D341Med (cell line): ENCODE measurements around the gene ZFP92.
"Not testable (repeated sequence)": the region's sequence is repeated elsewhere in the genome, so short reads cannot be mapped to it uniquely, and the experiment has no call there.

Experiments used
- DNase-seq: peaks from one replicate; pipeline ENCODE4 v3.0.0; 2012; ENCODE audit warnings: low spot score

ZFP92 gene, protein sequence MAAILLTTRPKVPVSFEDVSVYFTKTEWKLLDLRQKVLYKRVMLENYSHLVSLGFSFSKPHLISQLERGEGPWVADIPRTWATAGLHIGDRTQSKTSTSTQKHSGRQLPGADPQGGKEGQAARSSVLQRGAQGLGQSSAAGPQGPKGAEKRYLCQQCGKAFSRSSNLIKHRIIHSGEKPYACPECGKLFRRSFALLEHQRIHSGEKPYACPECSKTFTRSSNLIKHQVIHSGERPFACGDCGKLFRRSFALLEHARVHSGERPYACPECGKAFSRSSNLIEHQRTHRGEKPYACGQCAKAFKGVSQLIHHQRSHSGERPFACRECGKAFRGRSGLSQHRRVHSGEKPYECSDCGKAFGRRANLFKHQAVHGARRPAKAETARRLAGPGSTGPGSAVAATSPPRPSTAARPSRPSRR

DNA sequence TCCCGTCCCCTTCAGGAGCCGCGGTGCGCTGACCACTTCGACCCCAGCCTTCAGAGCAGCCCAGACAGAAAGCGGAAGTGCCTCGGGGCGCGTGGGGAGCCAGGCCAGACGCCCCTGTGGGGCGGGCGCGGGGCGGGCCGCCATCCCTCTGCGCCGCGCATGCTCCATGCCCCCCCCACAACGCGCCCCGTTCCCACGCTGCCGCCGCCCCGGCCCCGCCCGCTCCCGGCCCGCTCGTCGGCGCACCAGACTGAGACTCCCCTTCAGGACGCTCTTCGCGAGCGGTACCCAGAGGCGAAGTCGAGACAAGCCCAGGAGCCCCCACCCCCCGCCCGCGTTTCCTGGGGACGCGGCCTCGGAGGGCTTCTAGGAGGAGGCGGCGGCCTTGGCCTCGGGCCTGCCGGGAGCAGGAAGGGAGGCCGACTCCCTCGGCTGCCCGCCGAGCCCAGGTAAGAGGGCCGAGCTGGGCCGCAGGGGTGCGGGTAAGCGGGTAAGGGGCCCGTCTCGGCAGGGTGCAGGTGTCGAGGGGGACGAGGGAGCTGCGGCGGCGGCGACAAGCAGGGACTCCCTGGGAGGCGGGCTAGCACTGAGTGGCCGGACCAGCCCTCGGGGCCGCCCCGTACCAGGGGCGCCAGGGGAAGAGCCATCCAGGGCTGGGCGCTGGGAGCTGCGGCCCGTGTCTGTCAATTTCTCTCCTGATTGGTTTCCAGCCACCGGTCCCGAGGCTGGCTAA lies at the start of gene ZFP92:
Gene ZFP92, plus strand, starts transcription at position 218 of the 733 bp plus-strand sequence. CDS start 6,851 bp downstream, outside the sequence.
- no peak for DNase-seq

DNA sequence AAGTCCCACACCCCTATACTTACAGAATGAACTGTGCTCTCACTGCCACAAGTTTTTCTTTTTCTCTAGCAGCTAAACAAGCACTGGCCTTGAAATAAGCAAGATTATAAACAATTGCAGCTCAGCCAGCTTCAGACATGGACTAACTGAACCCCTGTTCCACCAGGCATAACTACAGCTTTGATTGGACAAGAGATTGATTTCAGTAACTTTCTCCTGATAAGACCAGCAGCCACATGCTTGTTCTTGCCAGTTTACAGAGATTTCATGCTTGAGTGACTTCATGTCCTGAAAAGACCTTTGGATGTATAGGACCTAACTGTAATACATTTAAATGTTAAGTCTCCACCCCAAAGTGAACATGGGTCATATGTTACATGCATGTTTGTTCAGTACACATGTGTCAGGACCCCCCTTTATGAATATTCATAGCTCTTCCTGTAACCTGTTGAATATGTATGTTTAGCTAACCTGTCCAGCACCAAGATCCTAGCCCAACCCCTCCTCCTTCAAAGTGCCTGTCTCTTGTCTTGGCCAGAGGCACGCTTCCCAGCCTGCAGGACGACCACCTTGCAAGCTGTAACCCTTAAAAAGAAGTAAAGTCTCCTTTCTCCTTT lies 49.4 kb upstream of the ZFP92 start:
- no peak for DNase-seq

DNA sequence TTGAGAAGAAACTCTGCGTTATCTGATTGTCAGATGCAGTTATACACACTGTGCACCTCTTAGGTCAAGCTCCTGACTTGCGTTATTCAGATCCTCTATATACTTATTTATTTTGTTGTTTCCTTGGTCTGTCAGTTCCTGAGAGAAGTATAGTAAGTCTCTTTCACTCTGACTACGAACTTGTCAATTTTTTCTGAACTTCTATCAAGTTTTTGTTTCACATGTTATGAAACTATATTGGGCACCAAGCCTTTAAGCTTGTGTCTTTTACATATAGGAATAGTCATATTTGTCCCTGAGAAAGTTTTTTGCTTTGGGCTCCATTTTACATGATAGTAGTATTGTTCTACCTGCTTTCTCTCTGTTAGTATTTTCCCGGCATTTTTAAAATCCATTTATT lies 45.6 kb upstream of the ZFP92 start:
- DNase-seq = no peak

DNA sequence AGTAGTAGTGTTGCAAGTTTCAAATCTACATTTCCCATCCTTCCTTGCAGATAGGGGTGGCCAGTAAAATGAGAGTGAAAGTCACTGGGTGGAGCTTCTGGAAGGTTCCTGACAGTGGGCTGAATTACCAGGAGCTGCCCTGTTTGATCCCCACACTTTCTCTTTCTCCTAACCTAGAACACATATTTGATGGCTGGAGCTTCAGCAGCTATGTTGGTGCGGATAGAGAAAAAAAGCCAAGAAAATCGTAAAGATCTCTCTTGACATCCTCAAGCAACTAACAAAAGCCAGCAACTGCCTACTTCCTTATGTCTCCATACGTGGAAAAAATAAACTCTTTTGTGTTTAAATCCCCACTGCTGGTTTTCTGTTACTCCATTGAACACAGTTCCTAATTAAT lies 45.2 kb upstream of the ZFP92 start:
- no peak for DNase-seq

DNA sequence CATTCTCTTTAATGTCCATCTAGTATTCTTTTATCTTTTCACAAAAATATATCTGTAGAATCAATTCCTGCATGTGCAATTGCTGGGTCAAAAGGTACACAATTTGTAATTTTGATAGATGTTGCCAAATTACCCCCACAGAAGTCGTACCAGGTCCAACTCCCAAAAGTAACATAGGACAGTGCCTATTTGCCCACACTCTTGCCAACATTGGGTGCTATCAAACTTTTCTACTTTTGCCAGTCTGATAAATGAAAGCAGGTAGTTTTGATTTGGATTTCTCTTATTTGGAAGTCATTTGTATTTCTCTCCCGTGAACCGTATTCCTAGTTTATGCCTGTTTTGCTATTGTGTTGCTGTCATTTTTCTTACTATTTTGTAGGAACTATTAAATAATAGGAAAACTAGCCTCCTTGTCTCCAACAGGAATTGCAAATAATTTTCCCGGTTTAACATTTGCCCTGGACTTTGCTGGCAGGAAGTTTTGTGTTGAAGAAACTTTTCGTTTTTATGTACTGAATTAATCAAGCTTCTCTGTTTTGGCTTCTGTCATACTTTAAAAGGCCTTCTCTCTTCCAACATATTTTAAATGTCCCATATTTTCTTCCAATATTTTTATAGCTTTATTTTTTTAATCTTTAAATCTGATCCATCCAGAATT lies 44.3 kb upstream of the ZFP92 start:
- no peak for DNase-seq

DNA sequence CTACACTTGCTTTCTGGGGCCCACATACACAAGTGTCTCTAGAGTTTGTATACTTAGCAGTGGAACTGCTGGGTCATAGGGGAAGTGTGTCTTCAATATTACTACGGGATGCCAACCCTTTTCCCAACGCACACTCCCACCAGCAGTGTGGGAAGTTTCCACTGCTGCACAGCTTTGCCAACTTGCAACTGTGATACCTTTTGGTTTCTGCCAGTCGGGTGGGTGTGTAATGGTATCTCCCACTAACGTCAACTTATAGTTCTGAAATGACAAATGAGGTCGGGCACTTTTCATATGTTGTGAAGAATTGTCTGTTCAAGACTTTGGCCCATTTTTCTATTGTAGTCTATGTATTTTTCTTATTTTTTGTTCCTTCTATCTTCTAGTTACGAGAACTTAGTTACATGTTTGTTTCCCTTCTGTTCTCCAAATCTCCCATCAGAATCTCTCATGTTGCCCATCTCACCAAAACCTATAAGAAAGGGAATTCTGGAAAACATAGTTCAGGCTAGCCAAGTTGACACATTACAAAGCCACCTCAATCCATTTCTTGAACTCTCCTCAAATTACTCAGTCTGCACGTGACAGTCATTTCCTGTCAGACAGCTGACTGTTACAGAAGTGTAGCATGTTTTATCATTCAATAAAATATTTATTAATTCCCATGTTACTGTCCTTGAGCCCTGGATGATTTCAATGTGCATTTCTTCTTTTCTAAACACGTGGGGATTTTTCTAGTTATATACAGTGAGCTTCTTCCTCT lies 40.8 kb upstream of the ZFP92 start:
- no peak for DNase-seq

DNA sequence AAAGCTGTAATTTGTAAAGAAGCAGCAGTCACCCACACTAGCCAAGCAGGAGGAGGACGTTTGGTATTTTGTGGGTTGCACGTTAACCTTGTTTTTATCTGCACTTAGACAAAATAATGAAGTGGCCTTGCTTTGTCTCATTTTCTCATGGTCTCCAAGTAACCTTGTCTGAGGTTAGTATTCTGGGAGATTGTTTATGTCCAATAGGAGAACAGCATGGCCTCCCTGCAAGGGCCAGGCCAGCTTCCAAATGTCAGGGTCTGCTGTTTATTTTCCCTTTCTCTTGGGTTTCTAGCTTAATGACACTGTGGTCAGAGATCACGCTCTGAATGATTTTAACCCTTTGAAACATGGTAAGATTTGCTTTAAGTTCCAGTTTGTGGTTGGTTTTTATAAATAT lies 40.0 kb upstream of the ZFP92 start:
- DNase-seq = no peak

DNA sequence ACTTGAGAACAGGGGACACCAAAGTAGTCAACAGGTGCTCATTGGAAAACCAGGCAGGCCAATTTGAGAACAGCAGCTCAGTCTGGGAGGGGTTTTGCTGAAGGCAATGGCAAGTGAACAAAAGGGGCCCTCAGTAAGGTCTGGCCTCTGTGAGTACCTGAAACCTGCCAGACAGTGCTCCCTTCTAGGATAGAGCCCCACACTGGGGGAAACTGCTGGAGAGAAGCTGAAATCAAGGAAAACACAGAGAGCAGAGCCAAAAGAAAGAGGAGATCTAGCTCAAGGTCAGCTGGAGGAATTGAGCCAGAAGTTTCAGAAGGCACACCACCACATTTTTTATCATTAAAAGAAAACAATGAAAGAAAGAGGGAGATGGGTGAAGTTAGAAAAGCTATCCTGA lies 38.3 kb upstream of the ZFP92 start:
- no peak for DNase-seq

DNA sequence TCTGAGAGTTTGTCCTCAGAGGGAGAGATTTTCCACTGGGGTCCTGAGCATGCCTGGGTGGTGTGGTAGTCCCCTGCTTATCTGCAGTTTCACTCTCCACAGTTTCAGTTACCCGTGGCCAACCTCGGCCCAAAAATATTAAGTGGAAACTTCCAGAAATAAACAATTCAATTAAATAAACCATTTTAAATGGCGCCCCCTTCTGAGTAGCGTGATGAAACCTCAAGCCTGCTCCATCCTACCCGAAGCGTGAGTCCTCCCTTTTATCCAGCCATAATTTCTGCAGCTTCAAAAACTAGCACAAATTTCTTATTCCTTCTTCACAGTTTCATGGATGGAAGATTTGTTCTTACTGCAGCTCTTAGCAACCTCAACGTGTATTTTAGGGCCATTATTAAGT lies 36.8 kb upstream of the ZFP92 start:
- DNase-seq = no peak

DNA sequence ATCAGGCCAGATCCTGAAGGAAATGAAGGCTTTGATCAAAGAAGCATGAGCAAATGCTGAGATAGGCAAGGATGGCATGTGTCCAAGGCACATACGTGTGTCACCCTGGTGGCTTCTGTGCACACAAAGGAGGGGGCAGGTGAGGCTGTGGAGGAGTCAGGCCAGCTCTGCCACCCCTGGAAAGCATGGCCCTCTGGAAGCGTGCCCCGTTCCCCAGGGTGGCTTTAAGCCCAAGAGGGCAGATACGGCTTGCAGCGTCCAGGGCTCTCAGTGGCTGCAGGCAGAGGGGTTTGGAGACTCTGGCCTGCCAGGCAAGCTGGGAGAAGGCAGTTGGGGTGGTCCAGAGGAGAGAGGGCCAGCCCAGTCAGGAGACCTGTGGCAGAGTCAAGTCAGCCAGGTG lies 35.7 kb upstream of the ZFP92 start:
- DNase-seq = no peak

DNA sequence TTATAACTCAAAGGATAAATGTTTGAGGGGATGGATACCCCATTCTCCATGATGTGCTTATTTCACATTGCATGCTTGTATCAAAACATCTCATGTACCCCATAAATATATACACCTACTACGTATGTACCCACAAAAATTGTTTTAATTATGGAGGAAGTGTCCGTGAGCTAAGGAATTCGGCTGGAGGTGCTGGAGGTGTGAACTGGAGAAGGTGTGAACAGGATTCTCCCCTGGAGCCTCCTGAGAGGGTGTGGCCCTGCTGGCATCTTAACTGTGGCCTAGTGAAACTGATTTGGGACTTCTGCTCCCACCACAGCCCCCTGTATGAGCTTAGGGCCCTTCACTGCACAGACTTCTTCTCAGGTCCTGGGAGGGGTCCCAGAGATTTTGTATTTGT lies 33.5 kb upstream of the ZFP92 start:
- DNase-seq = no peak

DNA sequence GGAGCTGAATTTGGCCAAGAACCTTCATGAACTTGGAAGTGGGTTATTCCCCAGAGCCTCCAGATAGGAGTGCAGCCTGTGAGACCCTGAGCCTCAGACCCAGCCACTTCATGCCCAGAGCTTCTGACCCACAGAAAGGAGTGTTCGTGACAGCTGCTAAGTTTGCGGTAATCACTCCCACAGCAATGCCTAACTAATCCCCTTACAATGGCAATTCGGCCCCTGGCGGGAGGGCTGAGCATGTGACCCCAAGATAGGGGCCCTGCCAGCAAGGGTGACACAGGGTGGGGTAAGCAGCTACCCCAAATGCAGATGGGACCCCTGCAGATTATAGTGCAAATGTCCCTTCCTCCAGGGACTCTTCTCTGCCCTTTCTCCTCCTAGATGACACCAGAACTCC lies 32.7 kb upstream of the ZFP92 start:
- no peak for DNase-seq

DNA sequence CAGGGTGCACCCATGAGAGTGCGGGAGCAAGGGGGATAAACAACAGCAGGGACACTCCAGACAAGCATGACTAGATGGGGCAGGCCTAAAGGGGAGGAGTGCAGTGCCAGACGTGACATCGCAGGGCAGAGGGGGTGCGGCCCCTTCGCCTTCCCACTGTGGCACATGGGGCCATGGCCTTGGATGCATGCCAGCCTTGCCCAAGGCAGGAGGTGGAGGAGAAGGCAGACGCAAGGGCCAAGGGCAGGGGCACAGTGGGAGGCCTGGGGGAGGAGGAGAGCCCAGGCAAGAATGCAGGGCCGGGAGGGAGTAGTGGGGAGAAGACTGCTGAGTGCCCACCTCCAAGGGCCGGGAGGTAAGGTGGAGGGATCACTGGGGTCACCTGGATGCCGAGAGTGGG lies 31.8 kb upstream of the ZFP92 start:
- no peak for DNase-seq

DNA sequence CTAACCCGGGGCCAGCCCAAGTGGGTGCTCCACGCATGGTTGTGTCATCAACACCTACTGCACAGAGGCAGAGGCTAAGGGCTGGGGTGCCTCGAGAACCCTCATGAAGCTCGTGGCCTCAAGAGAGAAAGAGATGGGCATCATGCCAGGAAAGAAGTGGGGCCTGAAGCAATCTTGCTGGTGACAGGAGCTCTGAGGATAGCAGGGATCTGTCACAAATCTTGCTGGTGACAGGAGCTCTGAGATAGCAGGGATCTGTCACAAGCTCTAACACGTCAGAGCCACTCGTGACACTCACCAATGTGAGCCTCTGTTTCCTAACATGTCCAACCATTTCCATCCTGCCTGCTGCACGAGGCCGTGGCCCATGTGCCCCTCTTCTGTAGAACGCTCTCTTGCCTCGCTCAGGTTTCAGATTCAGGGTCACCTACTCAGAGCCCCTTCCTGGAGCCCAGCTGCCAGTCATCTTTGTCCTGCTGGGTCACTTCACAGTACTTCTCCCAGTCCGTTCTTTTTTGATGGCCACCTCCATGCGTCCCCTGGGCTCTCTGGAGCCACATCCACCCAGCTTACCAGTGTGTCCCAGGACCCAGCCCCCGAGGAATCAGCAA lies 31.2 kb upstream of the ZFP92 start:
- no peak for DNase-seq

DNA sequence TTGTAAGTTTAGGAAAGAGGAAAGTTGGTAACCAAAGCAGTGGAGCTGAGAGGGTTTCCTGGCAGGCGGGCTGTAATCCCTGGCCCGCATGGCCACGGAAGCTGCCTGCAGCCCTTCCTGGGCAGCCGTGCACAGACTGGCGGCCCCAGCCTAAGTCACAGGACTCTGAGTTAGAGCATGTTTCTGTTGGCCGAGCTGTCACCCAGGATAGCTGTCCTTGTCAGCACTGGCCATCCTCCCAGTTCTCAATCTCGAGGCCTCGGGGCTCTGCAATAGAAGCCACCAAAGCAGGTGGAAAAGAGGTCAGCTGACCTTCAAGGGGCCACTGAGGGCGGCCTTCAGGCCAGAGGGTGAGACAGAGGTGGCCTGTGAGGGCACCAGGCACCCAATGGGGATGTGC lies 30.6 kb upstream of the ZFP92 start:
- DNase-seq = no peak

DNA sequence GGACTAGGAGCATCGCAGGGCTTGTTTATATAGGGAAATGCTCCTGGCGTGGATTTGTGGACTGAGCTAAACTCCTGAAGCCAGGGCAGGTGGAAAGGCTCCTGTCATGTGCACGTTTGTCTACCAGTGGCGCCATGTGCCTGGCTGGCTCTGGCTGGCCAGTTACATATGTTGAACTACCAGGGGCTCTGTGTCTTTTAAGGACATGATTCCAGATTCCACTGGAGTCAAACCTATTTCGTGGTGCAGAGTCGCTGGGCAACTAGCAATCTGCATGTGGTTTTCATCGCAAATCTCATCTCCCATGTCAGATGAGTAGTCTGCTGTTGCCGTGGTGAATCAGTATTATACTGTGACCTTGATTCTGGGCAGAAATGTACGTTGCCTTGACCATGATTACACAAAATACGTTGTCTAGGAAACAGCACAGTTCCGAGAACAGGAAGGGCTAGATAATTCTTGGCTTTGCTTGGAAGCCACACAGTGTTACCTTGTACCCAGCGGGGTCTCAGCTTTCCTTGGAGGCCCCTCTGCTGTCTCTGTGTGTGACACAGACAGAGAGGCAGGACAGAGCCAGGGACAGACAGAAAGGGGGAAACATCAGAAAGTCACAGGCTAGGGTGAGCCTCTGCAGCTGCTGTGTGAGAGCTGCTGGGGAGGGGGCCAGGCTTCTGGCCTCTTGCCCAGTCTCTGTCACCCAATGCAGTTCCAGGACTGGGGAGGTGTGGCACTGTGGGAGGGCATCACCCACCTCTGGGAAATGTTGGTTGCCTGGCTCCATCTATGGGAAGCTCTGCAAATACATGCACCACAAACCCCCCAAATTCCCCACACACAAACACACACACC lies 29.4 kb upstream of the ZFP92 start:
- peak; percentile 67 for DNase-seq

DNA sequence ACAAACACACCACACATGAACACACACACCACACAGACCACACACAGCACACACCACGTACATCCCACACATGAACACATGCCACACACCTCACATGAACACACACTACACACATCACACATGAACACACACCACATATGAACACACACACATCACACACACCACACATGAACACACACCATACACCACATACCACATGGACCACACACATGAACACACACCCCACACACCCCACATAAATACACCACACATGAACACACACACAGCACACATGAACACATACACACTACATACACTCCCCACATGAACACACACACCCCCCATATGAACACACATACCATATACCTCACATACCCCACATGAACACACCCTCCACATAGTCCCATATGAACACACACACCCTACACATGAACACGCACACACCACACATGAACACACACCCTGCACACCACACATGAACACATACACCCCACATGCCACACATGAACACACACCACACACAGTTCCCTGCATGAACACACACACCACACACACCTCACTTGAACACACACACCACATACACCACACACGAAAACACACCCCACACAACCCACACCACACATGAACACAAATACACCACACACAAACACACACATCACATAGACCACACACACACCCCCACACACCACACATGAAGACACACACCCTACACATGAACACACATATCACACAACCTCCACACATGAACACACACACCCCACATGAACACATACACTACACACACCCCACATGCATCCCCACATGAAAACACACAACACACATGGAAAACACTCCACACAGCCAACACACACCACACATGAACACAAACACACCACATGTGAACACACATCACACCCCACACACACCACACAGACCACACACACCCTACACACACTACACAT lies 28.4 kb upstream of the ZFP92 start:
- DNase-seq = no peak

DNA sequence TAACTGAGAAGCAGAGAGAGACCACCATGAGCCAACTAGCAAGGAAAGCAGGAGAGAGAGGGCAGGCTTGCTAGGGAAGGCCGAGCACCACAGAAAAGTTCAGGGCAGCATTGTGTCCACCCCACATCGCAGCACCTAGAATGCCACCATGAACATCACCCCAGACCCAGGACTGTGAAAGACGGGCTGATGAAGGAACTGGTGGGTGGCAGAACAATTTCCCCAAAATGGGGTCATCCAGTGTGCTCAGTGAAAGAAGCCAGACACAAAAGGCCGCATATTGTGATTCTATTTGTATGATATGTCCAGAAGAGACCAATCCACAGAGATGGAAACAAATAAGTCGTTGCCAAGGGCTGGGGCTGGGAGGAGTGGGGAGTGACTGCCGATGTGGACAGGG lies 26.9 kb upstream of the ZFP92 start:
- no peak for DNase-seq

DNA sequence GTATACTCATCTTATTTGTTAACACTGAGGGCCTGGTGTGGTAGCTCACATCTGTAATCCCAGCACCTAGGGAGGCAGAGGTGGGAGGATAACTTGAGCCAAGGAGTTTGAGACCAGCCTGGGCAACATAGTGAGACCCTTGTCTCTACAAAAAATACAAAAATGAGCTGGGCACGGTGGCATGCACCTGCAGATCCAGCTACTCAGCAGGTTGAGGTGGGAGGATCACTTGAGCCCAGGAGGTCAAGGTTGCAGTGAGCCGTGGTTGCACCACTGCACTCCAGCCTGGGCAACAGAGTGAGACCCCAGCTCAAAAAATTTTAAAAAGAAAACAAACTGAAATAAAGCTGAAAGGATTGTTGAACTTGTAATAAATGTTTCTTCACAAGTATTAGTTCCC lies 26.3 kb upstream of the ZFP92 start:
- not testable (repeated sequence) for DNase-seq
